22Rv1 (cell line): Measurements from ENCODE around the gene RBM33.

Experiments
- H3K27ac ChIP-seq: fragments of 450-650 bp; 2 replicates; pipeline ENCODE4 v1.5.1; 2017
- CTCF ChIP-seq: fragments of 450-650 bp; IDR thresholded peaks from 2 replicates; pipeline ENCODE4 v1.5.1; 2017; ENCODE audit warnings: mild to moderate bottlenecking
- ZFX ChIP-seq: fragments of 450-650 bp; IDR thresholded peaks from 2 replicates; pipeline ENCODE4 v1.6.1; 2017; ENCODE audit warnings: antibody characterized with exemption, borderline replicate concordance

Gene RBM33

DNA sequence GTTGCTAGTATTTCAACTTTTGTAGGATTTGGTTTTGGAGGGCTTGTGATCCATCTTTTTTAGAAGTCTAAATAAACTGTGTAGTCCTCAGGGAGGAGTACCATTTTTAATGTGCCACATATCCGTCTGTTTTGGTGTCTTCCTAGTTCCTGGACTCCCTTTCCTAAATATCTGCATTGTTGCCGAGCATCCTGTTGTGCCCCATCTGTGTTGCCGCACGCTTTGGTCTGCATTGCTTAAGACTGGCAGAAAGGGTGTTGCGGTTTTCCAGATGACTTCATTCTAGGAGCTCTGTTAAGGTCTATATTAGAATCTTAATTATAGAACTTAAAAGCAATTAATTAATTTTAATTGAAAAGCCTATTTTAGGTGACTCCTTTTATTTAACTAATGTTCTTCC is 49.4 kb downstream of the RBM33 start:
- no peak for TF ChIP-seq ZFX
- no peak for TF ChIP-seq CTCF
- H3K27ac ChIP-seq = no peak overlapping the region

- no peak overlapping the region for H3K27ac ChIP-seq
- TF ChIP-seq CTCF (no peak), ZFX (no peak)
These were observed 50.4 kb downstream of the RBM33 start for GRCh38 chr7:155694851-155695250.

GRCh38 chr7:155696747-155697146 is 52.3 kb downstream of the RBM33 start:
- H3K27ac ChIP-seq = no peak overlapping the region
- TF ChIP-seq ZFX = no peak
- no peak for TF ChIP-seq CTCF

DNA sequence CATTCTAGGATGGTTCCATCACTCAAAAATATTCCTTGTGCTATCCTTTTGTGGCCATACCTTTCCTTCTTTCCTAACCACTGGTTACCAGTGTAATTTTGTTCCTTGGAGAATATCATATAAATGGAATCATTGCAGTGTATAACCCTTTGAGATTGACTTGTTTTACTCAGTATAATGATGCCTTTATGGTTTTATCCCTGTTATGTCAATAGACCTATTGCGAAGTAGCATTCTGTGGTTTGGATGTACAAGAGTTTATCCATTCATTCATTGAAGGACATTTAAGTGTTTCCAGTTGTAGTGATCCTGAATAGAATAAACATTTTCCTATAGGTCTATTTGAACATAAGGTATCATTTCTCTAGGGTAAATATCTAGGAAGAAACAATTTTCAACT is 54.2 kb downstream of the RBM33 start:
- H3K27ac ChIP-seq = no peak overlapping the region
- TF ChIP-seq CTCF = no peak
- no peak for TF ChIP-seq ZFX

- TF ChIP-seq CTCF (no peak), ZFX (no peak)
- no peak overlapping the region for H3K27ac ChIP-seq
These were observed 54.7 kb downstream of the RBM33 start for GRCh38 chr7:155699180-155699579.

DNA sequence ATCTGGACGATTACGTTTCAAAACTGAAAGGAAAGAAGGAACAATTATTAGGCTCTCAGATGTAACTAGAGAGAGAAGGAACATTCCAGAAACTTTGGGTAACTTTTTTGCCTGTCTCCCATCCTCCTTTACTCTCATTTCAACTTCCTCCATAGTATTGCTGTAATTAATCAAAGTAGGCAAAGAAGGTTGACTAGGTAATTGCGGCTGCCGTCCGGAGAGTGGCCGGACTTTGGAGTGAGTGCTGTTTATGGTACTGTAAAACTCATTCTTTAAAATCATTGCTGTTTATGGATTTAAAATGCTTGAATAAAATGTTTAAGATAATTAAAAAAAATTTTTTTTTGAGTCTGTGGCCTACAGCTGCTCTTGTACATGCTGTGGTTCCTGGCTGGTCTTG is 56.4 kb downstream of the RBM33 start:
- no peak for TF ChIP-seq CTCF
- no peak for TF ChIP-seq ZFX
- H3K27ac ChIP-seq = no peak overlapping the region

- no peak for TF ChIP-seq ZFX
- no peak for TF ChIP-seq CTCF
- no peak overlapping the region for H3K27ac ChIP-seq
These were observed 57.6 kb downstream of the RBM33 start for GRCh38 chr7:155701972-155702544.
